ENCODE data around the gene KIF1C.
"Not testable (repeated sequence)": the region's sequence is repeated elsewhere in the genome, so short reads cannot be mapped to it uniquely, and the experiment has no call there.

KIF1C gene

GRCh38 chr17:5003214-5003867 is 5.6 kb downstream of the KIF1C start:
- DNase-seq, result no peak

GRCh38 chr17:5011928-5012327 is 14.2 kb downstream of the KIF1C start:
- DNase-seq, result no peak

- no peak for DNase-seq
These were observed 16.6 kb downstream of the KIF1C start for GRCh38 chr17:5014357-5014756.

- DNase-seq, result peak; percentile 42
These were observed 21.8 kb downstream of the KIF1C start for GRCh38 chr17:5019475-5019956.

- DNase-seq, result no peak
These were observed 22.8 kb downstream of the KIF1C start for GRCh38 chr17:5020502-5021023.

GRCh38 chr17:5022171-5022711 is 24.5 kb downstream of the KIF1C start:
- no peak for DNase-seq

GRCh38 chr17:5023588-5024147 is 25.9 kb downstream of the KIF1C start:
- DNase-seq, result no peak

GRCh38 chr17:5024604-5025003 is 26.9 kb downstream of the KIF1C start:
- DNase-seq, result no peak

- no peak for DNase-seq
These were observed 29.5 kb downstream of the KIF1C start for GRCh38 chr17:5027299-5027698.

- DNase-seq, result no peak
These were observed 30.2 kb downstream of the KIF1C start for GRCh38 chr17:5027916-5028315.

GRCh38 chr17:5030168-5030567 is 32.4 kb downstream of the KIF1C start:
- not testable (repeated sequence) for DNase-seq

- peak; percentile 88 for DNase-seq
These were observed 33.8 kb downstream of the KIF1C start for GRCh38 chr17:5031365-5032082.

GRCh38 chr17:5032865-5033264 is 35.1 kb downstream of the KIF1C start:
- no peak for DNase-seq

GRCh38 chr17:5033352-5034015 is 35.7 kb downstream of the KIF1C start:
- no peak for DNase-seq

GRCh38 chr17:5034063-5034462 is 36.3 kb downstream of the KIF1C start:
- no peak for DNase-seq

GRCh38 chr17:5034651-5035050 is 36.9 kb downstream of the KIF1C start:
- no peak for DNase-seq

- no peak for DNase-seq
These were observed 37.6 kb downstream of the KIF1C start, which contains the start of gene SLC52A1 for GRCh38 chr17:5035315-5035714. Gene SLC52A1, minus strand, starts transcription at chr17:5035426. Its CDS starts 820 bp downstream, at chr17:5034606.

GRCh38 chr17:5042157-5043022 is 44.6 kb downstream of the KIF1C start:
- peak; percentile 46 for DNase-seq

GRCh38 chr17:5043524-5043923 is 45.8 kb downstream of the KIF1C start:
- DNase-seq, result no peak

- no peak for DNase-seq
These were observed 46.9 kb downstream of the KIF1C start for GRCh38 chr17:5044630-5045029.

- DNase-seq, result no peak
These were observed 47.7 kb downstream of the KIF1C start for GRCh38 chr17:5045496-5045895.

GRCh38 chr17:5047446-5047845 is 49.7 kb downstream of the KIF1C start:
- DNase-seq, result no peak

Measured in CD4-positive, alpha-beta T cell treated with Interleukin-17A for 1 hour (primary cell).